GM12878 (cell line): Measurements from ENCODE around the gene SIK3. TPM values are rescaled to one million over a fixed set of nuclear protein-coding genes. Genes with fewer than 3 reads are reported as not detected.
A peak's percentile ranks its signal among the peaks of the same experiment; 100 is the strongest.

ENCODE experiments used
- ATF2 ChIP-seq: IDR thresholded peaks from 2 replicates; pipeline ENCODE4 v1.6.1; 2012; ENCODE audit warnings: low read length, inconsistent platforms
- CHD2 ChIP-seq: IDR thresholded peaks from 2 replicates; pipeline ENCODE4 v1.6.1; 2011; ENCODE audit warnings: low read depth, low read length, improper control_type of control experiment, borderline replicate concordance
- CHD4 ChIP-seq: fragments of 200-600 bp; sonication (generic); IDR thresholded peaks from 2 replicates; pipeline ENCODE4 v1.6.1; 2016; ENCODE audit warnings: mild to moderate bottlenecking
- CREM ChIP-seq: IDR thresholded peaks from 2 replicates; pipeline ENCODE4 v1.6.1; 2014; ENCODE audit warnings: antibody characterized with exemption, low read depth
- DPF2 ChIP-seq: fragments of 450-650 bp; IDR thresholded peaks from 2 replicates; pipeline ENCODE4 v1.6.1; 2017; ENCODE audit warnings: mild to moderate bottlenecking
- EP300 ChIP-seq, 2 experiments: fragments of 150-350 bp in 1 of 2; IDR thresholded peaks; 2 replicates each; pipeline ENCODE4 v1.6.1; 2011 to 2012; ENCODE audit warnings: low read depth in 2 of 2, low read length in 2 of 2, borderline replicate concordance in 1 of 2, improper control_type of control experiment in 1 of 2, inconsistent platforms in 1 of 2; ENCODE audit not compliant: control insufficient read depth in 1 of 2
- EZH2 ChIP-seq: IDR thresholded peaks from 2 replicates; pipeline ENCODE4 v1.6.1; 2012; ENCODE audit warnings: low read depth, mild to moderate bottlenecking, control low read depth, inconsistent platforms, low read length, borderline replicate concordance; ENCODE audit not compliant: control insufficient read depth
- IKZF1 ChIP-seq: fragments of 450-650 bp; conservative IDR thresholded peaks from 2 replicates; pipeline ENCODE4 v1.6.1; 2017; ENCODE audit warnings: antibody characterized with exemption, mild to moderate bottlenecking
- IKZF2 ChIP-seq, 2 experiments: fragments of 450-650 bp; IDR thresholded peaks; 2 replicates each; pipeline ENCODE4 v1.6.1; 2017; ENCODE audit warnings: mild to moderate bottlenecking in 2 of 2, moderate library complexity in 2 of 2
- MTA2 ChIP-seq: fragments of 450-650 bp; IDR thresholded peaks from 2 replicates; pipeline ENCODE4 v1.6.1; 2016; ENCODE audit warnings: low read depth, mild to moderate bottlenecking, moderate library complexity
- MYB ChIP-seq: fragments of 150-350 bp; IDR thresholded peaks from 2 replicates; pipeline ENCODE4 v1.6.1; 2014; ENCODE audit warnings: mild to moderate bottlenecking, low read depth, low read length, borderline replicate concordance
- NFXL1 ChIP-seq: fragments of 450-650 bp; IDR thresholded peaks from 2 replicates; pipeline ENCODE4 v1.6.1; 2017; ENCODE audit warnings: antibody characterized with exemption, mild to moderate bottlenecking, borderline replicate concordance
- NR2C1 ChIP-seq: fragments of 450-650 bp; IDR thresholded peaks from 2 replicates; pipeline ENCODE4 v1.6.1; 2017; ENCODE audit warnings: antibody characterized with exemption, mild to moderate bottlenecking, moderate library complexity
- PAX5 ChIP-seq: IDR thresholded peaks from 2 replicates; pipeline ENCODE4 v1.6.1; 2011; ENCODE audit warnings: low read depth, low read length, borderline replicate concordance
- PAX8 ChIP-seq: fragments of 450-650 bp; IDR thresholded peaks from 2 replicates; pipeline ENCODE4 v1.6.1; 2017; ENCODE audit warnings: mild to moderate bottlenecking, moderate library complexity
- PKNOX1 ChIP-seq: fragments of 450-650 bp; IDR thresholded peaks from 2 replicates; pipeline ENCODE4 v1.6.1; 2016; ENCODE audit warnings: mild to moderate bottlenecking
- RCOR1 ChIP-seq: conservative IDR thresholded peaks from 2 replicates; pipeline ENCODE4 v1.6.1; 2012; ENCODE audit warnings: low read depth, low read length, improper control_type of control experiment
- SIN3A ChIP-seq: IDR thresholded peaks from 2 replicates; pipeline ENCODE4 v1.6.1; 2012; ENCODE audit warnings: low read depth, low read length, improper control_type of control experiment
- SPI1 ChIP-seq: IDR thresholded peaks from 2 replicates; pipeline ENCODE4 v1.6.1; 2011; ENCODE audit warnings: low read depth, mild to moderate bottlenecking, low read length, moderate library complexity, borderline replicate concordance; ENCODE audit not compliant: insufficient read depth
- STAT3 ChIP-seq: IDR thresholded peaks from 2 replicates; pipeline ENCODE4 v1.6.1; 2011; ENCODE audit warnings: low read depth, low read length, improper control_type of control experiment
- ZBED1 ChIP-seq: IDR thresholded peaks from 2 replicates; pipeline ENCODE4 v1.6.1; 2016; ENCODE audit warnings: borderline replicate concordance
- polyA plus RNA-seq, 11 experiments: library from polyadenylated mRNA; depleted of rRNA in 4 of 11; unstranded in 6 of 11; stranded (reverse) in 5 of 11; fragments of >200 nt; fragmentation: Nextera tagmentation in 4 of 11; fragmentation: Illumina TruSeq in 1 of 11; extraction: Ambion mirVana in 4 of 11; extraction: Trizol in 1 of 11; gene quantifications; 1 replicate in 1 of 11; 2 replicates in 10 of 11; pipeline versions ENCODE4 v1.2.1 to v1.2.3, GENCODE V29; 2011 to 2016; ENCODE audit warnings: inconsistent platforms in 2 of 11, missing spikeins in 2 of 11, low read depth in 1 of 11
- total RNA-seq, 4 experiments: library from RNA; depleted of rRNA in 3 of 4; stranded (reverse); fragments of >200 nt in 3 of 4; fragmentation: Illumina TruSeq in 1 of 4; extraction: Trizol in 1 of 4; gene quantifications; 2 replicates each; pipeline versions ENCODE4 v1.2.1 to v1.2.3, GENCODE V29; 2013 to 2021
- TF ChIP-seq, protein P1 (sequence below): fragments of 450-650 bp; IDR thresholded peaks from 2 replicates; pipeline ENCODE4 v1.6.1; 2017; ENCODE audit warnings: borderline replicate concordance

The SIK3 gene
- total and polyA plus RNA-seq, 10 of the 15 experiments (the other 5 are each of a cell fraction or from before 2014, with no cell fraction given), result 2.5 to 31.9 (median 11.1) TPM

DNA sequence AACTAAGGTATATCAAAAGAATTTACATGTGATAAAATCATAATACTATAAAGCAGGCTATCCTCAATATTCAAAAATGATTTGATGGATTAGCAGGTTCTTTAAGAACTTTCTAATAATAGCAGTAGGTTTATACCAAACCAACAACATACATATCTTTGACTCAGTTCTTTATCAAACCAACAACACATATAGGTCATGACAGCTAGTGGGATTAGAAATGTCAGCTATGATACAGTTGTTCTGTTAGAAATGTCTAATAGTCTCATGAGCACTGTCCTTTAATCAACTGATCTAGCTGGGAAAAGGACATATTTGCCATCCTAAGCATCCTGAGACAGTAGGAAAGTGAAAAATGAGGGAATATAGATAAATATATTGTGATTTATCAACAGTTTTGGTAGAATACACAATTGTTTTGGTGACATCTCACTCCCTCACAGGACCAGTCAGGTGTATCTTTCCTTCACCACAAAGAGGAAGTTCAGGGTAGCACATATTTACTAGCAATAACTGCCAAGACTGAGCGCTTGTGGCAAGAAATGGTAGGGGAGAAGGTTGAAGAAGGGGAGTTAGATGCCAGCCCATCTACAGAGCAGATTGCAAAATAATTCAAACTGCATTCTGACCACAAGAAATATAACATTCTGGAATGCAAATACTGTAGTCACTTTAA lies 170.0 kb downstream of the SIK3 start (continued):
- TF ChIP-seq PKNOX1 (peak; percentile 61), PAX5 (peak; percentile 53; the same call in 1 of the 2 replicates), RCOR1 (0 out of 2 replicates have a peak, but pooled peaks have one; percentile 25), MTA2 (no peak), SIN3A (no peak), STAT3 (0 out of 2 replicates have a peak, but pooled peaks have one; percentile 65), ATF2 (0 out of 2 replicates have a peak, but pooled peaks have one; percentile 10), DPF2 (peak; percentile 63), NFXL1 (no peak), PAX8 (no peak), CHD4 (no peak), MYB (0 out of 2 replicates have a peak, but pooled peaks have one; percentile 25), IKZF2 (IDR thresholded peaks at IDR 0.05) (peak; percentile 24 to 47; a peak in 2 of 4 replicates), EZH2 (no peak), CHD2 (no peak), IKZF1 (0 out of 2 replicates have a peak, but pooled peaks have one; percentile 42), EP300 (IDR thresholded peaks at IDR 0.05; ENCODE audit: borderline replicate concordance in 1 of 2, control insufficient read depth in 1 of 2, low read depth in 2 of 2, low read length in 2 of 2) (peak; percentile 52 to 61; a peak in 3 of 4 replicates), CREM (0 out of 2 replicates have a peak, but pooled peaks have one; percentile 15), NR2C1 (no peak), ZBED1 (0 out of 2 replicates have a peak, but pooled peaks have one; percentile 5), SPI1 (peak; percentile 65; the same call in 1 of the 2 replicates)
- TF ChIP-seq, protein P1, sequence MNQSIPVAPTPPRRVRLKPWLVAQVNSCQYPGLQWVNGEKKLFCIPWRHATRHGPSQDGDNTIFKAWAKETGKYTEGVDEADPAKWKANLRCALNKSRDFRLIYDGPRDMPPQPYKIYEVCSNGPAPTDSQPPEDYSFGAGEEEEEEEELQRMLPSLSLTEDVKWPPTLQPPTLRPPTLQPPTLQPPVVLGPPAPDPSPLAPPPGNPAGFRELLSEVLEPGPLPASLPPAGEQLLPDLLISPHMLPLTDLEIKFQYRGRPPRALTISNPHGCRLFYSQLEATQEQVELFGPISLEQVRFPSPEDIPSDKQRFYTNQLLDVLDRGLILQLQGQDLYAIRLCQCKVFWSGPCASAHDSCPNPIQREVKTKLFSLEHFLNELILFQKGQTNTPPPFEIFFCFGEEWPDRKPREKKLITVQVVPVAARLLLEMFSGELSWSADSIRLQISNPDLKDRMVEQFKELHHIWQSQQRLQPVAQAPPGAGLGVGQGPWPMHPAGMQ, result no peak
